Ramos (cell line): ENCODE measurements around the gene NRXN3.

Experiments used
- in situ Hi-C: fragments of 300-500 bp; cut with MboI; formaldehyde crosslinking; loops from one replicate; pipeline ENCODE4 v1.14.3; 2022; ENCODE audit warnings: low sequenced_read_pairs; ENCODE audit not compliant: unreplicated experiment

NRXN3 gene

DNA sequence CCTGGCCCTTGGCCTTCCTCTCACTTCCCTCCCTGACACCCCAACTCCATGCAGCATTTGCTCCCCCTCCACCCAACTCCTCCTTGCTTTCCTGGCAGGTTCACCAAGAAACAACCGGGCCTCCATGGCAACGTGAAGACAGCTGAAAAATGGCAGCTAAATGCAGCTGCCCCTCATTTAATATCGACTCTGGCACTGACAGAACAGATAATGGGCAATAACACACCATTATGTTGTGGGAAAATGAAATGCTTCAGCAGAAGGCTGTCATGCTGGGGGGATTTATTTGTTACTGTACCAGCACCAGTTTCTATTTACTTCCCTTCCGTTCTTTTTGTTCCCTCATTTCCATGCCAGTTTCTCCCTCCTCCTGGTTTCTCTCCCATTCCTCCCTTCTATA lies 440.8 kb downstream of the NRXN3 start:
- in situ Hi-C loops: no loop called here

DNA sequence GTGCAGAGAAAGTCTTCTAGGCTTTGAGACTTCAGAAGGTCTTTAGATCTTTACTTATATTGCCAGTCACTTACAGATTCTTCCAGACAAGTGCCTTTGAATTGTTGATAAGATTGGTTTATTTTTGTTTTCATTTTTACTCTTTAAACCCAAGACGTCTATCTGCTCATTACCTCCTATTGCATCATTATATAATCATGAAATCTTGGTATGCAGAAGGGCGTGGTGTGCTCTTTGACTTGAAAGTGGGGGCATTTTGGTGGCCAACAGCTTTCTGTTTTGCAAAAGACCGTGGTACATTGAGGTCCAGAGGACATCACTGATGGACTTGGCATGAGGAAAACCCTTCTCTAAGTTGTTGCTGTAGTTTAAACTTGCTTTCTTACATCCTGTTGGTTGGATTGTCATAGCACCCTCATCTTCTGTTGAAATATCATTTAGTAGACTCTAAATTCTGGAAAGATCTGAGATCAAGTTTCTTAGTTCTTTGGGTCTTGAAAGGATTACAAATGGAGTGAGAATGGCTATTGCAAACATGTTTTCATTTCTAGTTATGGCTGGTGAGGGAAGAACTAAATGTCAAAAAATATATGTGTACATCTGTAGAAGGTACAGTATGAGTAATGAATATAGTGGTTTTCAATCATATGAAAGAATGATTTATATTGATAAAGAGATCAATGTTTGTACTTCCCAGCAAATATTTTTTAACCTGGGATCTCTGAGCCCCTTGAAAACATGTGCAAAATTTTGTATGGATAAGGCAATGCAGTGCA lies 441.8 kb downstream of the NRXN3 start:
- in situ Hi-C loops: no loop called here

DNA sequence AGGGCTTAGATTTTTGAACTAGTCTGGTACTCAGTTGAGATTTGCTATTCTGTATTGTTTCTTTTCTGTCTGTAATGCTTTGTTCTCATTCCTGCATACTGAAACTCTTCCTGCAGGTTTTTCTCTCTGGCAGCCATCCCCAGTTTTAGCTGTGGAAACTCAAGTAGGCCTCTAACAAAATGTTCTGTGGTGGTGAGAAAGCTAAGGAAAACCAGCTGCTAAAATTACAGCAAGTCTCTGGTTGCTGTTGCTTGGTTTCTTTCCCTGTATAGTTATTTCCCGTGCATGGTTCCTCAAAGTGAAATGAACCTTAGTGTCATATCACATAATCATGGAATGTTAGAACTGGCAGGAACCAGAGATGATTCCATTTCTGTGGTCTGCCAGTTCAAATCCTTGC lies 442.5 kb downstream of the NRXN3 start:
- in situ Hi-C loops: no loop called here

DNA sequence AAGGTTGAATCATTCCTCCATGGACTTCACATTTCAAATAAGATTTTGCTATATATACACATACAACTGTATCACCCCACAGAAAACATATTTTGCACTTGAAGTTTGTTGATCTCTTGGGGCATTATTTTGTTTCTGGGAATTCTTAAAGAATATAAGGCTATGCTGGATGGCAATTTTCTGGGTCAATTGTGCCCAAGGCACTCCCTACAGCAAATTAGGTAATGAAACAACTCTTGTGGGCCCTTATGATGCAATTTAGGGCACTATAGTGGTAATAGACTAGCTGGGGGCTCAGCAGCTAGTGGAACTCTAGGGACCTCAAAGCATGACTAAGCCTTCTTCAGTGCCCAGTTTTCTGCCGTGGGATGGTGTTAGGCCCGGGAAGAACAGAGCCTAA lies 444.4 kb downstream of the NRXN3 start:
- in situ Hi-C loops: no loop called here

DNA sequence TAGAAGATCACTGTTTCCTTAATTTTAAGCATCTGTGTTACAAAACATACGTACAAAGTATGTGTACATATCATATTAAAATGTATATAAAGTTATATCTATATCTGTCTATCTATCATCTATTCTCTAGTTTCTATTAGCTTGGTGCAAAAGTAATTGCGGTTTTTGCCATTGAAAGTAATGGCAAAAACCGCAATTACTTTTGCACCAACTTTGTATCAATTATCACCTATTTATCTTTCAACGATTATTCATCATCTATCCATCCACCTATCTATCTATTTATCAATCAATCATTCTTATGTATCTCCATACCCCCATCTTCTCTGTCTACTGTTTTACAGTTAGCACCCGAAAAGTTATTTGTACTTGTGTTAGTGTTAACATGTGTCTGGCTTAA lies 447.6 kb downstream of the NRXN3 start:
- in situ Hi-C loops: no loop called here

DNA sequence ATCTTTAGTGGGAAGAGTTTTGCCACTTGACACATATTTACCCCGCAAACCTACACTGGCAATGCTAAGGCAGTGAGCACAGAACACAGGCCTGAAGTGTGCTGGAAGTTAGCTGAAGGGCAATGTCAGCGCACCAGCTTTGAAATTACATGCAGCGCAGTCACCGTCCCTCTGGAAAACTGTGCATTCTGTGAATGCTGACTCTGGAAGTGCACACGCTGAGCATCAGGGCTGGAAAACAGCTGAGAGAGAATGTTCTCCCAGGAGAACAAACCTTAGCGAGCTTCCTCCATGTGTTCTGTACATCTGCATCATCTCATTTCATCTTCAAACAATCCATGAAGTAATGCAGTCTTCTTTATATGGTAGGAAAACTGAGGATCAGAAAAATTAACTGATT lies 448.2 kb downstream of the NRXN3 start:
- in situ Hi-C loops: no loop called here

DNA sequence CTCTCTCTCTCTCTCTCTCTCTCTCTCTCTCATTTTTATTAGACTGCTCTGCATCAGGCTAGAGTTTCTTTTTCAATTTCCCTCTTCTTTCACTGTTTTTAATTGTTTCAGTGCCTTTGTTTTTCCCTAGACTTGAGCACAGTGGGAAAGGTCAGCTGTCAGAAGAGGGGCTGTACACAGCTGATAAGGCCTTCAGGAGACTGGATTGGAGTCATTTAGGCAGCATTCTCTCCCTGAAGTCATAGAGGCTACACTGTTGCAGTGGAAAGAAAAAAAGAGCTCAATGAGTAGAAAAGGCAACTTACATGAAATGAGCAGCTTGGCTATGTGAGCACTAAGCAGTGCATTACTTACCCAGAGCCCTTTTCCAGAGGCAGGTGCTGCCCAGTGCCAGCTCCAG lies 456.9 kb downstream of the NRXN3 start:
- in situ Hi-C loops: no loop called here

DNA sequence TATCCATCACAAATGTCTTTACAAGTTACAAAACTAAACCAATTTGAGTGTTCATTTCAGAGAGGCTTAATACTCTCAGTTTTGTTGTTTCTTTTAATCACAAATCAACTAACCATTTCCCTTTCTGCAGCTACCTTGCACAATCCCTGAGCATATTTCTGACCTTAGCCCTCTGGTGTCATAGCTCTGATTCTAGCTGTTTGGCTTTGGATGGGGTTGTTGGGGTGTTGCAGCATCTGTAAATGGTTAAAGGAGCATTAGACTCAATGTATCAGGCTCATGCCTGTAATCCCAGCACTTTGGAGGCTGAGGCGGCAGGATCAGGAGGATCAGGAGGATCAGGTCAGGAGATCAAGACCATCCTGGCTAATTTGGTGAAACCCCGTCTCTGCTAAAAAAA lies 461.4 kb downstream of the NRXN3 start:
- in situ Hi-C loops: no loop called here

DNA sequence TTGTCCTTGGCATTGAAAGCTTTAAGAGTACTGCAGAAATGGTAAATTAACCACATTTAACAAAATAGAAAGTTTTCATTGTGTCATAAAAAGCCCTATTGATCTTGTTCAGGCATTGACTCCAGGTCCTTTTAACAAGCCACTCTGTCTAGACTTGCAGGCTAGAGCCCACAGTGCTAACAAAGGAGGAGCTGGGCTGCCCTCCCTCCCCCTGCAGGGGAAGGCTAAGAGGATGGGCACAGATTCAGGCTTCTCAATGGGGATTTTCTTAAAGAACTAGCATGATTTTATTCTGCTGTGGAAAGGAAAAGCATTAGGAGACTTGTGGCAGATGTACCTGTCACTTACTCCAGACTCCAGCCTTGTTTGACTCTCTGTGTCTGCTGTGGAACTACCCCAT lies 463.6 kb downstream of the NRXN3 start:
- in situ Hi-C loops: no loop called here

DNA sequence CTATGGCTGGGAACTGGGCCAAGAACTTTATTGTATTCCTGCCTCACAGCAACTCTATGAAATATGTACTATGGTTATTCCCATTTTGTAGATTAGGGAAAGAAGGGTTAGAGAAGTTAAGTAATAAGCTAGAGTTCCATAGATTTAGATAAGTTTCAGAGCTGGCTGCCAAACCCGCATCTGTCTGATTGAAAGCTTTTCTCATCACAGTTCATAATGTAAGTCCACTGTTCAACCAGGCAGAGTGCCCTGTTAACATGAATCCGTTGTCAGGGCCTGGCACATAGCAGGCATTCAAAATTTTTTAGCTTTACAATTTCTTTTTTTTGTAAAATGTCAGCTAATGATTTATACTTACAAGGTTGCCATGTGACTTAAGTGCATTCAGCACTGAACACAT lies 467.3 kb downstream of the NRXN3 start:
- in situ Hi-C loops: no loop called here

DNA sequence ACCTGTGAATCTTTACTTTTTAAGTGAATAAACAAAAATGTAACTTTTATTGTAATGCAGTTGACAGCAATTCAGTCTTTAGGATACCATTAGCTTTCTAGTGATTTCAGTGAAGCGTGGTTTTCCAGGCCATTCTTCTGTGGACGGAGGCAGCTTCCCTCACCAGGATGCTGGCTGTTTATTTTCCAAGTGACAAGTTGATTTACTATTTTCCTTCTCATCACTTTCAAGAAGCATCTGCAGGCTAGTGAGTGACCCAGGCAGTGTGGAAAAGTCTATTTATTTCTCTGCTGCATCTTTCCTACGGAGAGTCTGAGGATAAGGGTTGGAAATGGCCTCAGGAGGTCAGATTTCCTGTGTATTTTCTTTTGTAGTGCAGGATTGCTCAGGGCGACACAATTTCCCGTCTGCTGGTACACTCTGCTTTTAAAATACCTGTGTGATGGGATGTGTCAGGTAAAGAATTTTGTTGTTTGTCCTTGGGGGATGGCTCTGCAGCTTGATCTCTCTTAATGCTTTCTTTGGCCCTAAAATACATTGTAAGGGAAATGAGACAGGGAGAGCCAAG lies 467.8 kb downstream of the NRXN3 start:
- in situ Hi-C loops: no loop called here

DNA sequence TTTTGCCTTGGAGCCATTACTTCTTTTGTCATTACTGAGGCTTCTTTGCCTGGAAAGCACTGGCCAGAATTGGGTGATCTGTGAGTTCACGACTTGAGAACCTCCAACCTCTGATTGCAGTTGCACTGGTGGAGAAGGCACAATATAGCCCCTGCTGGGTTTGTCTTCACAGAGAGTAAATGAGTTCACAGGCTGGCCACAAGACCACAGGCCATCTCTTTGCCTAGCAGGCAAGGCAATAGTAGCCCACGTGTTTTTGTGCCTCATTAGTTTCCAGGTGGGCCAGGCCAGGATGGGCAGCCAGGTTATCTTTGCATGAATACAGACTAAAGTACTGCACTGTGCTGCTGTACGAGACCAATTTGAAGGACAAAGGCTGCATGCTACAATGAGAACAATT lies 468.8 kb downstream of the NRXN3 start:
- in situ Hi-C loops: no loop called here

DNA sequence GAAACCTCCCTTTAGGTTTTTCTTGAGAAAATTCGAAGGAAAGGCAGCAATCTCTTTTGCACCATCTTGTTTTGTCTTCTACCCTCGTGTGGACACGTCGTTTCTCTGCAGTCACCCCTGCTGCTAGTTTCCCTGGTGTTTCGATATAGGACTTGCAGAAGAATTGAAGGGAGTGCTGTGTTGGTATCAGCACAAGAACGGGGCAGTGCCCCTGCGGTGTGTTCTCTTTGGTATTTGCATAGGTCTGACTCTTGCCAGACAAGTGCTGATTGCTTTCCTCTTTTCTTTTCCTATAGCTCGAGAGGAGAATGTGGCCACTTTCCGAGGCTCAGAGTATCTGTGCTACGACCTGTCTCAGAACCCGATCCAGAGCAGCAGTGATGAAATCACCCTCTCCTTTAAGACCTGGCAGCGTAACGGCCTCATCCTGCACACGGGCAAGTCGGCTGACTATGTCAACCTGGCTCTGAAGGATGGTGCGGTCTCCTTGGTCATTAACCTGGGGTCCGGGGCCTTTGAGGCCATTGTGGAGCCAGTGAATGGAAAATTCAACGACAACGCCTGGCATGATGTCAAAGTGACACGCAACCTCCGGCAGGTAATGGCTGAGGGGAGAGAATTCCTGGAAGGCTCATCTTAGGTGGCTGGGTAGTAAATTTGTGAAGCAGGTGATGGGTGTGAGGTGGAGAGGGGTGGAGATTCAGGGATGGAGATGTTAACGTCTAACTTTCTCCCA lies 474.8 kb downstream of the NRXN3 start:
- in situ Hi-C loops: no loop called here

DNA sequence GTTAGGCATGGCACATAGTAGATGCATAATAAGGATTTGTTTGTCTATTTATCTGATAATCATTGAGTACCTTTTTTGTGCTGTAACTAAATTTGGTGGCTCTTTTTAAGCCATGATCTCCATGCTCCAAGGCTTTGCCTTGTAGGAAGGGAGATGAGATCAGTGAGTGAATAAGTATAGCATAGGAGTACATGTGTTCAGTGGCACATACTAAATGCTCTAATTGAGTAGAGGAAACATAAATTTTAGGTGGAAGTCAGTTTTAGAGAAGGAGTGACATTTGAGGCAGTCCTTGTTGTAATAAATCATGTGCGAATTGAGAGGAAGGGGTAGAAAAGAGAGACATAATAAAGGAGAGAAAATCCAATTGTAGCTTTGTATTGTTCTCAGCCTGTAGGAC lies 482.6 kb downstream of the NRXN3 start:
- in situ Hi-C loops: no loop called here

DNA sequence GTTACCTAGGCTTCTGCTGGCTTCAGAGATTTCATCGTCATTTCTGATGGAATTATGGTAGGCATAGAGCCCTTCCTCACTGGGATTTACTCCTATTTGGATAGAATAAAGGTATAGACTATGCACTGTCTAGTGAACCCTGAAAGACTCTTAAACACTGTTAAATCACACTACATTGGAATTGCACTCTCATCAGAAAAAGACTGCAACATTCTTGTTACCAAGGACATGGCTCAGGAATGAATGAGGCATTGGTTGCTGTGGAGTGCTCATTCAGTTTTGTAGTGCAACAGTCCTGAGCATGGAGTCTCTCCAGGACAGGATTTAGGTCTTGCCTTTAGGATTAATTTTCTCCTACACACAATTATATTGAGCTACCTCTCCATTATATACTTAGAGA lies 483.0 kb downstream of the NRXN3 start:
- in situ Hi-C loops: no loop called here

DNA sequence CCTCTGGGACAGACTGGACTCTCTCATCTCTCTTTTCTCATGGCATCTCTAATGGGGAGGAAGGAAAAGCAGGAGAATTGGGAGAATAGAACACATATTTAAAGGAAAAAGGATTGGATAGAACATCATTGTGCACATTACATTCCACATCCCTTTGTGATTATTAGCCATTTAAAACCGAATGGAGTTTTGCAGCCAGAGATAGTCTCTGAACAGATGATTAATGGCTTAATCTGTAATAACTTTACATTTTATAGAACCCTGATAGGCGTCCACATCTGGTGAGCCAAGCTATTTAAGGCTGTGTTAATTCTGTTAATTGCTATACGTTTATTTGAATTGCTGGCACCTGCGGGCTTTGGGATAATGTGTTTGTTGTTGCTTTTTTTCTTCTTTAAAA lies 487.3 kb downstream of the NRXN3 start:
- in situ Hi-C loops: no loop called here

DNA sequence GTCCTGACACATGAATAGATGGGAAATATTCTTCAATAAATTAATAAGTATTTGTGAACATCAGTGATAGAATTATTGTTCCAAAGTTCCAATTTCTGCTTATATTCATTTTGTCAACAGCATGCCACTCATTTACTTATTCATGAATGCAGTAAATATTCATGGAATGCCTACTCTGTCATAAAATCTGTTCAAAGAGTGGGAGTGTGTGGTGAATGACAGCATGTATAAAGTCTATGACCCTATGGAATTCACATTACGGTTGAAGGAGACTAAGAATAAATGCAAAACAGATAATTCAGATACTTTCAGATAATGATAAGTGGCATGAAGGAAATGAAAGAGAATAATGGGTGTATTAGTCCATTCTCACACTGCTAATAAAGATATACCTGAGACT lies 494.7 kb downstream of the NRXN3 start:
- in situ Hi-C loops: no loop called here

DNA sequence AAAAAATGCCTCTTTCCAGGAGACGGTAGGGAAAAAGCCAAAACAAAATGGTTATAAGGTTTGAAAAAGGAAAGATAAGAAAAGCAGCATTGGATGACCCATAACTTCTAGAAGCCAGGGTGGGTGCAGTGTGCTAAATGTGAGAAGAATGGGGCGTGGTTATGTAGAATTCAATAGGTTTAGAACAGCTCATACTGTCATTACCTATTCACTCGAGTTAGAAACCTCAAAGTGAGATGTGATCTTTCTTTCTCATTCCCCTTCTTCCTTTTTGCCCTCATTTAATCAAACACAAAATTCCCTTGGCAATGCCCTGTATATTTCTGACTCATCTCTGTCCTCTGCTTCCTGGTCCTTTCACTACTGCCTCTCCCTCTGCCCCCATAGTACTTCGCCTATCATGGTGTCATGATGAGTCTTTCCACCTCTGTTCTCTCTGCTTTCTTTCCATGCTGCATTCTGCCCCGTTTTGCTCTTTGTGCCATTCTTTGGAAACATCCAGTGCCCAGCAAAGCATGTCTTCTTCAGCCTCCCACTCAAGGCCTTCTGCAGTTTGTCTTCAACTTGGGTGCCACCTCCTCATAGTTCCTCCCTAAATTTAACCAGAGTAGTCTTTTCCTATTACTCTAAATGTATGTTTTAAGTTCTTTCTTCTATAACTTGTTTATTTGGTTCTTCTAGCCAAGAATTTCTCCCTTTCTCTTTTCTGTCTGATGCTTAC lies 496.3 kb downstream of the NRXN3 start:
- in situ Hi-C loops: no loop called here

DNA sequence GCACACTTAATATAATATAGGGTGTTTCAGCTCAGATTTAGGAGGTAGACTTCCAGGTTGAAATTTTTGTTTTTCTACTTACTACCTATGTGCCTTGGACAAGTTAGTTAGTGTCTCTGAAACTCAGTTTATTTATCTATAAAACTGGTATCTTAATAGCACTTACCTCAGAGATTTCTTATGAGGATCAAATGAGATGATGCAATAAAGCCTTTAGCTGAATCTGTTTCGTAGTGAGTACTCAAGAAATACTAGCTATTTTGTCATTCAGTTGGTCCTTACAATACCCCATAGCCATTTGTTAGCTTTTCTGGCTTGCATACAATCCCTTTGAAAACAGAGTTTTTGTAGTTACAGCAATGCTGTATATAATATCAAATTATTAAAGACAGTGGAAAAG lies 497.0 kb downstream of the NRXN3 start:
- in situ Hi-C loops: no loop called here

DNA sequence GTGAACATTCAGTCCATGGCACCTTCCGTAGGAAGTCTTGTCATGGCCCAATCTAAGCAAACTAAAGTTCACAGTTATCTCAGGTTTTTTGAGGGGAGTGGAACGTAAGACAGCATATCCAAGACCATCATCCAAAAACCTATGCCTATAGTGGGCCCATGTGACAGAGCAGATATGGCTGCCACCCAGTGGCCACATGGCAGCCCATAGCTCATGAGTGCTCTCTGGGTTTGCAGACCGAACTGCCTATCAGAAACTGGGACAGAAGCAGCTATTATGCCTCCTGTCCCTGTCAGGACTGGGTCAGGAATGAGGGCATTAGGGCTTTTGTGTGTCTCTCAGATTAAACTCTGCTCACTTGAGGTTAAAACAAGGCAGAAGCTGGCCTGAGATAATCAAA lies 503.7 kb downstream of the NRXN3 start:
- in situ Hi-C loops: no loop called here

DNA sequence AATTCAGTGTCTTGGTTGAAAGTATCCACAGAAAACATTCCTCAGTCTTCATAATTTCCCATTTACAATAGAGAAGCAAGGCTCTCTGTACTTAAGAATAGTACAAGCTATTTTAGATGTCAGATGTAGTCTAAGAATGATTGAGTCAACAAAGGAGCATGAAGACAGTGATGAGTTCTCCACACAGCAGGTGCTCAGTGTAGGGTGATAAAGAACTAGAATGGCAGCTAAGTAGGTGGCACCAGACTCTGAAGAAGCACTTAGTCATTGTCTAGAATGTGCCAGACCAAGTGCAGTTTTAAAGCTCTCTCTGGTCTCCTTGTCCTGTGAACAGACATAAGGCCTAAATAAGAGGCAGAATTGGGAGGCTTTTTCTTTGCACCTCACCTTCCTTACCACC lies 504.6 kb downstream of the NRXN3 start:
- in situ Hi-C loops: no loop called here
